IMR-90 (cell line): ENCODE measurements around the gene TTLL11.

Source experiments
- CTCF ChIP-seq: conservative IDR thresholded peaks from 2 replicates; pipeline ENCODE4 v1.5.1; 2012; ENCODE audit warnings: mild to moderate bottlenecking, low read depth, low read length, improper control_type of control experiment
- ELK1 ChIP-seq: fragments of 150-350 bp; IDR thresholded peaks from 2 replicates; pipeline ENCODE4 v1.6.1; 2016; ENCODE audit warnings: low read depth, mild to moderate bottlenecking, low read length, moderate library complexity, borderline replicate concordance

GRCh38 chr9:121815546-121816448, 277.3 kb downstream of the TTLL11 start:
- TF ChIP-seq CTCF (no peak), ELK1 (no peak)
